Liver (tissue), 5 donors: ENCODE measurements around the gene SLC2A9. TPM values are rescaled to one million over a fixed set of nuclear protein-coding genes. Genes with fewer than 3 reads are reported as not detected.

Source experiments
- polyA plus RNA-seq, 2 donors: library from polyadenylated mRNA; stranded (reverse) in 1 of 2; unstranded in 1 of 2; fragments of 200-250 nt in 1 of 2; fragments of >200 nt in 1 of 2; fragmentation: Nextera tagmentation in 1 of 2; extraction: Ambion mirVana in 1 of 2; gene quantifications; one replicate each; pipeline versions ENCODE4 v1.2.1 to v1.2.3, GENCODE V29; 2013 to 2015
- small RNA-seq: library from RNA; depleted of rRNA; stranded (forward); fragments of <200 nt; gene quantifications from one replicate; pipeline ENCODE3, GENCODE V24; 2014
- total RNA-seq, 2 donors: library from RNA; depleted of rRNA; stranded (reverse); fragments of >200 nt; gene quantifications; one replicate each; pipeline ENCODE4 v1.2.3, GENCODE V29; 2014
- donor health status: healthy.
- donor health status: healthy.
- donor health status: healthy.

Gene SLC2A9
- total and polyA plus RNA-seq, 4 donors, result 6.2 to 49.0 (median 21.6) TPM

Small RNAs within 50 kb of the gene (small RNA-seq; reads per million reads assigned to genes)
- gene RNA5SP154, result not detected

Other genes starting within 250 kb of the SLC2A9 start
- not detected for gene DRD5, start 239.9 kb downstream of the SLC2A9 start, total RNA-seq
- not detected for gene DRD5, start 239.9 kb downstream of the SLC2A9 start, polyA plus RNA-seq
- gene WDR1, start 95.3 kb upstream of the SLC2A9 start, total RNA-seq, result 10 to 100 TPM; 60.3 to 97.4 TPM
- gene WDR1, start 95.3 kb upstream of the SLC2A9 start, polyA plus RNA-seq, result 10 to 100 TPM; 31.1 to 71.1 TPM